HCT116 (cell line): ENCODE results near the gene EVX2. TPM values are rescaled to one million over a fixed set of nuclear protein-coding genes. Genes with fewer than 3 reads are reported as not detected.

ENCODE experiments used
- ATAC-seq: fragments of 200-7000 bp; cut with Tn5 transposase; 2 replicates; pipeline ENCODE4 v1.9.1; 2020; ENCODE audit warnings: mild to moderate bottlenecking, moderate library complexity
- BruUV-seq: library from RNA; stranded (reverse); fragments of 400-500 nt; replicated peaks from 2 replicates; lab custom pipeline; 2021; lab: Mats Ljungman, UMichigan
- CTCF ChIA-PET: fragments of 300-600 bp; sonication (Branson Sonifier 250); formaldehyde crosslinking; loops from one replicate; lab custom pipeline; 2021; ENCODE audit warnings: antibody characterized with exemption; lab: Charles Lee
- POLR2A ChIA-PET: fragments of 300-600, 350-600 bp; sonication (Branson Sonifier 250); formaldehyde crosslinking; loops from one replicate; lab custom pipeline; 2021; ENCODE audit warnings: antibody characterized with exemption; lab: Charles Lee
- RAD21 ChIA-PET, 2 experiments: fragments of 300-600 bp; sonication (Branson Sonifier 250); formaldehyde crosslinking; loops; one replicate each; lab custom pipeline; 2023; ENCODE audit warnings: low total read pairs in 2 of 2; ENCODE audit not compliant: uncharacterized antibody in 2 of 2, unreplicated experiment in 2 of 2, low non-redundant PET in 1 of 2; lab: Charles Lee
- DNase-seq: peaks from one replicate; pipeline ENCODE4 v3.0.0-alpha.2; 2010; ENCODE audit warnings: low read depth, low spot score
- H2AFZ ChIP-seq: fragments of 200-600 bp; shearing (Covaris generic), sonication (generic); 2 replicates; pipeline ENCODE4 v1.6.1; 2017; ENCODE audit warnings: low read depth, mixed run types, mixed read lengths, antibody characterized with exemption, low read length; ENCODE audit not compliant: poor library complexity, severe bottlenecking
- H3K27ac ChIP-seq: 2 replicates; pipeline ENCODE4 v1.5.1; 2012; ENCODE audit warnings: low read depth, low read length
- H3K27me3 ChIP-seq: fragments of 200-600 bp; sonication (generic); 2 replicates; pipeline ENCODE4 v1.6.1; 2016; ENCODE audit warnings: mixed run types, low read length, mixed read lengths; ENCODE audit not compliant: insufficient read depth
- H3K36me3 ChIP-seq, 2 experiments: fragments of 200-500 bp in 1 of 2; fragments of 200-600 bp in 1 of 2; sonication (Bioruptor generic) in 1 of 2; sonication (generic) in 1 of 2; 2 replicates each; pipeline versions ENCODE4 v1.5.1 to v1.6.1; 2014 to 2016; ENCODE audit warnings: low read length in 2 of 2, inconsistent platforms in 1 of 2, mixed read lengths in 1 of 2, mixed run types in 1 of 2; ENCODE audit not compliant: insufficient read depth in 2 of 2, control insufficient read depth in 1 of 2
- H3K4me1 ChIP-seq, 2 experiments: fragments of 200-600 bp in 1 of 2; sonication (generic) in 1 of 2; 2 replicates each; pipeline versions ENCODE4 v1.5.1 to v1.6.1; 2012 to 2017; ENCODE audit warnings: low read length in 2 of 2, inconsistent platforms in 1 of 2, mild to moderate bottlenecking in 1 of 2, mixed read lengths in 1 of 2, mixed run types in 1 of 2, moderate library complexity in 1 of 2; ENCODE audit not compliant: insufficient read depth in 2 of 2, control insufficient read depth in 1 of 2
- H3K4me2 ChIP-seq: fragments of 200-600 bp; sonication (generic); 2 replicates; pipeline ENCODE4 v1.6.1; 2017; ENCODE audit warnings: mixed run types, low read length, mixed read lengths
- H3K4me3 ChIP-seq, 2 experiments: fragments of 200-600 bp in 1 of 2; sonication (generic) in 1 of 2; replicated peaks in 1 of 2; 2 replicates each; pipeline ENCODE4 v1.5.1; 2011 to 2016; ENCODE audit warnings: low read length in 2 of 2, control low read depth in 1 of 2, low read depth in 1 of 2, mild to moderate bottlenecking in 1 of 2, mixed read lengths in 1 of 2, mixed run types in 1 of 2
- H3K79me2 ChIP-seq: fragments of 200-600 bp; sonication (generic); 2 replicates; pipeline ENCODE4 v1.6.1; 2017; ENCODE audit warnings: mild to moderate bottlenecking, mixed run types, low read length, moderate library complexity, mixed read lengths; ENCODE audit not compliant: insufficient read depth
- H3K9ac ChIP-seq: fragments of 200-600 bp; sonication (generic); 2 replicates; pipeline ENCODE4 v1.6.1; 2016; ENCODE audit warnings: low read length, mixed read lengths
- H3K9me2 ChIP-seq: fragments of 200-600 bp; sonication (generic), shearing (Covaris generic); 2 replicates; pipeline ENCODE4 v1.6.1; 2017; ENCODE audit warnings: mixed run types, mild to moderate bottlenecking, moderate library complexity; ENCODE audit not compliant: insufficient read depth
- H3K9me3 ChIP-seq, 2 experiments: fragments of 200-500 bp in 1 of 2; fragments of 200-600 bp in 1 of 2; sonication (Bioruptor generic) in 1 of 2; sonication (generic) in 1 of 2; 2 replicates each; pipeline ENCODE4 v1.6.1; 2014 to 2017; ENCODE audit warnings: low read length in 2 of 2, mixed read lengths in 2 of 2, inconsistent platforms in 1 of 2, low read depth in 1 of 2, mild to moderate bottlenecking in 1 of 2, mixed run types in 1 of 2, moderate library complexity in 1 of 2; ENCODE audit not compliant: control insufficient read depth in 1 of 2, insufficient read depth in 1 of 2
- H4K20me1 ChIP-seq: fragments of 200-600 bp; sonication (generic), shearing (Covaris generic); 2 replicates; pipeline ENCODE4 v1.6.1; 2017; ENCODE audit warnings: mixed run types, mild to moderate bottlenecking, moderate library complexity; ENCODE audit not compliant: insufficient read depth
- ATF3 ChIP-seq: IDR thresholded peaks from 2 replicates; pipeline ENCODE4 v1.6.1; 2012
- CEBPB ChIP-seq: IDR thresholded peaks from 2 replicates; pipeline ENCODE4 v1.6.1; 2012; ENCODE audit warnings: low read depth
- CTCF ChIP-seq, 3 experiments: fragments of 200-600 bp in 1 of 3; sonication (generic) in 1 of 3; IDR thresholded peaks in 2 of 3; conservative IDR thresholded peaks in 1 of 3; 2 replicates each; pipeline ENCODE4 v1.5.1; 2012 to 2017; ENCODE audit warnings: low read depth in 2 of 3, low read length in 2 of 3, antibody characterized with exemption in 1 of 3, borderline replicate concordance in 1 of 3, control low read depth in 1 of 3, mild to moderate bottlenecking in 1 of 3, mixed read lengths in 1 of 3, mixed run types in 1 of 3, moderate library complexity in 1 of 3; ENCODE audit not compliant: insufficient read depth in 1 of 3
- EZH2 ChIP-seq: fragments of 200-600 bp; sonication (generic); IDR thresholded peaks from 2 replicates; pipeline ENCODE4 v1.6.1; 2017; ENCODE audit warnings: antibody characterized with exemption, mixed run types
- EZH2phosphoT487 ChIP-seq: fragments of 200-600 bp; IDR thresholded peaks from 2 replicates; pipeline ENCODE4 v1.6.1; 2018; ENCODE audit warnings: antibody characterized with exemption, borderline replicate concordance
- POLR2AphosphoS5 ChIP-seq: IDR thresholded peaks from 2 replicates; pipeline ENCODE4 v1.6.1; 2011; ENCODE audit warnings: mild to moderate bottlenecking, low read depth, low read length, moderate library complexity
- RAD21 ChIP-seq: IDR thresholded peaks from 2 replicates; pipeline ENCODE4 v1.6.1; 2012; ENCODE audit warnings: low read depth, mild to moderate bottlenecking
- SRF ChIP-seq: IDR thresholded peaks from 2 replicates; pipeline ENCODE4 v1.6.1; 2012; ENCODE audit warnings: low read depth
- YY1 ChIP-seq: IDR thresholded peaks from 2 replicates; pipeline ENCODE4 v1.6.1; 2011; ENCODE audit warnings: low read length, low read depth, moderate library complexity, mild to moderate bottlenecking; ENCODE audit not compliant: insufficient replicate concordance; ENCODE audit errors: extremely low read depth
- ZFX ChIP-seq: fragments of 450-650 bp; IDR thresholded peaks from 2 replicates; pipeline ENCODE4 v1.6.1; 2017
- ZNF274 ChIP-seq: fragments of 200-500 bp; sonication (Bioruptor generic); IDR thresholded peaks from 2 replicates; pipeline ENCODE4 v1.6.1; 2014; ENCODE audit warnings: mild to moderate bottlenecking, low read depth, low read length, inconsistent platforms
- intact Hi-C: fragments of 100-400 bp; cut with micrococcal nuclease; formaldehyde crosslinking; loops from 2 replicates; pipeline ENCODE4 v1.10.0; 2022
- total RNA-seq: library from RNA; stranded (reverse); gene quantifications from one replicate; pipeline ENCODE4 v1.2.1, GENCODE V29; 2021; ENCODE audit not compliant: unreplicated experiment

Gene EVX2
- total RNA-seq, 1 experiment from 2014 or later = not detected

GRCh38 chr2:176089843-176090395 lies 6.2 kb upstream of the EVX2 start:
- no peak for TF ChIP-seq ATF3
- TF ChIP-seq ZNF274 = no peak
- TF ChIP-seq CEBPB = no peak
- TF ChIP-seq RAD21 = no peak
- TF ChIP-seq YY1 = no peak
- TF ChIP-seq SRF = no peak
- TF ChIP-seq EZH2 = no peak
- no peak for TF ChIP-seq POLR2AphosphoS5
- TF ChIP-seq EZH2phosphoT487 = no peak
- no peak for TF ChIP-seq ZFX
- no peak for TF ChIP-seq CTCF (IDR thresholded peaks at IDR 0.05 in 2 of 3, conservative IDR thresholded peaks at IDR 0.05 in 1 of 3; ENCODE audit: borderline replicate concordance in 1 of 3, insufficient read depth in 1 of 3, low read depth in 2 of 3, low read length in 2 of 3)
- intact Hi-C loops = loop anchor here (2.0 to 5.0 kb wide), 2 partner anchors 723 to 1053 kb away; no protein-coding TSS in a partner anchor
- Histone ChIP-seq H3K79me2 (no peaks in the 10 kb centered on the region), H3K4me2 (no peak overlapping the region), H3K4me3 (no peak overlapping the region), H3K27ac (no peak overlapping the region), H3K27me3 (no peaks in the 10 kb centered on the region), H4K20me1 (no peaks in the 10 kb centered on the region), H3K9me2 (no peaks in the 10 kb centered on the region), H3K9ac (no peak overlapping the region), H3K4me1 (no peaks in the 10 kb centered on the region), H3K9me3 (no peaks in the 10 kb centered on the region), H3K36me3 (no peaks in the 10 kb centered on the region), H2AFZ (no peak overlapping the region)
- RAD21 ChIA-PET = no interaction called here
- ATAC-seq (no peak), DNase-seq (no peak)
- CTCF ChIA-PET = interaction anchor here (1.0 kb wide), 1 partner anchor 723 kb away, joined by 4 read pairs; no protein-coding TSS in a partner anchor
- POLR2A ChIA-PET = no interaction called here
- no TSS peak for BruUV-seq
